Measurements from ENCODE around the gene PCTP. TPM values are rescaled to one million over a fixed set of nuclear protein-coding genes. Genes with fewer than 3 reads are reported as not detected.

Gene PCTP
- total RNA-seq, 6 donors from 2014 or later = 13.6 to 28.3 (median 21.9) TPM

DNA sequence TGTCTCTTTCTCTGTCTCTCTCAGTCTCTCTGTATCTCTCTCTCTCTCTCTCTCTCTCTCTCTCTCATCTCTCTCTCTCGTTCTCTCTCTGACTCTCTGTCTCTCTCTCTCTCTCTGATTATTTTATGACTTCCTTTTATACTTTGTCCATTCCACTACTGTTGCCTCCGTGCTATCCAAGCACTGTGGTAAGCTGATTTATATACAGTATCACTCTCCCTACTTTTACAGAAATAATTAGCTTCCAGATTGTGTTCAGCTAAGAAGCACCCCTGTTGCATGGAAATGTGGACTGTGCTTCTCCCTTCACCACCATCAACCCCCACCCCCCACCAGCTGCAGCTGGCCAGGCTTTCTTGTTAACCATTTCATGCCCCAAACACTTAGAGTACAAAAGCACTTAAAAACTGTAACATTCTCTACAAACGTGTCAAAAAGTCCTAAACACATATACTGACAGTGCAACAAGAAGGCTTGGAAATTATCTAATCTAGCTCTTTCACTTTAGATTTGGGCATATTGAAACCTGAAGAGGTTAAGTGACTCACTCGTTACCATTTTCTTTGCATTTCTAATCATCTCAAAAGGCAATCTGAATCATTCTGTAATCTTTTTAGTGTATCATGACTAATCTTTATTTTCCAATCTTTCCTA lies 16.6 kb upstream of the PCTP start:
- DNase-seq = no peak
- 28 to 43% methylated on average over 4 of the region's 4 CpGs for whole genome bisulfite sequencing, 2 donors

DNA sequence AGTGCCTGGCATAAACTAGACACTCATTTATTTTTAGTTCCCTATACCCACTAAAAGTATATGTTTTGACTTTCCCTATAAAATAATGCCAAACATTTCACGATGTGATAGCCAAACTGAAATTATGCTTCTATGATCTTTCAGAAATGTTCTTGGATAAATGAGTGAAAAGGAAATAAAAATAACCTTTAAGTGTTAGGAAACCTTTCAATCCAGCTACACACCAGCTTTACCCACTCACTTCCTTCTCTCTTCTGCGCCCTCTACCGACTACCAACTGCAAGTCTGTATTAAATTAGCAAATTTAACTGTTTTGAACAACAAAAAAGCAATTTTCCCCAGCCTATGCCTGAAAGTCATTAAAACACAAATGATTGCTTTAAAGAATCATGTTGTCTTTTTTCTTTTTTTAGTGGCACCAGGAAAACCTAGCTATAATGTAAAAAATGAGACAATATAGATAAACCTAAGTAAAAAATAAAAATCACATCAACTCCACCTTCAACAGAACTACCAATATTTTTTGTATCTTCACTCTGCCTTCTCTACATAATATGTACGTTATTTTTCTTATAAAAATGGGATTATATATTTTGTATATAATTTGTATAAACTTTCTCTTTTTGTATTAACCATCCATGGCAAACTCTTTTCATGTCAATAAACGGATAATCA lies 15.0 kb upstream of the PCTP start:
- Histone ChIP-seq H3K27me3 (no peaks in the 10 kb centered on the region), H3K9me3 (no peaks in the 10 kb centered on the region), H3K4me1 (peaks cover 11 to 21% (median 13%) of the 10 kb centered on the region in 4 donors), H3K36me3 (no peaks in the 10 kb centered on the region), H3K27ac (peak overlapping the region in 3 of 4 donors; percentile 22 to 91 (median 50)), H3K4me3 (no peak overlapping the region)
- ATAC-seq (ENCODE audit: low FRiP score in 2 of 2) = no peak
- no peak for DNase-seq
- 36 to 38% methylated on average over 5 of the region's 5 CpGs for WGBS, 2 donors
- no peak for TF ChIP-seq POLR2A (IDR thresholded peaks at IDR 0.05)
- TF ChIP-seq, protein P1, sequence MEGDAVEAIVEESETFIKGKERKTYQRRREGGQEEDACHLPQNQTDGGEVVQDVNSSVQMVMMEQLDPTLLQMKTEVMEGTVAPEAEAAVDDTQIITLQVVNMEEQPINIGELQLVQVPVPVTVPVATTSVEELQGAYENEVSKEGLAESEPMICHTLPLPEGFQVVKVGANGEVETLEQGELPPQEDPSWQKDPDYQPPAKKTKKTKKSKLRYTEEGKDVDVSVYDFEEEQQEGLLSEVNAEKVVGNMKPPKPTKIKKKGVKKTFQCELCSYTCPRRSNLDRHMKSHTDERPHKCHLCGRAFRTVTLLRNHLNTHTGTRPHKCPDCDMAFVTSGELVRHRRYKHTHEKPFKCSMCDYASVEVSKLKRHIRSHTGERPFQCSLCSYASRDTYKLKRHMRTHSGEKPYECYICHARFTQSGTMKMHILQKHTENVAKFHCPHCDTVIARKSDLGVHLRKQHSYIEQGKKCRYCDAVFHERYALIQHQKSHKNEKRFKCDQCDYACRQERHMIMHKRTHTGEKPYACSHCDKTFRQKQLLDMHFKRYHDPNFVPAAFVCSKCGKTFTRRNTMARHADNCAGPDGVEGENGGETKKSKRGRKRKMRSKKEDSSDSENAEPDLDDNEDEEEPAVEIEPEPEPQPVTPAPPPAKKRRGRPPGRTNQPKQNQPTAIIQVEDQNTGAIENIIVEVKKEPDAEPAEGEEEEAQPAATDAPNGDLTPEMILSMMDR (IDR thresholded peaks at IDR 0.05) = peak; percentile 33 to 69 (median 49)

More for the DNA sequence above, 16.6 kb upstream of the PCTP start:
- Histone ChIP-seq H3K4me3 (no peak overlapping the region), H3K9me3 (no peaks in the 10 kb centered on the region), H3K36me3 (no peaks in the 10 kb centered on the region), H3K4me1 (peaks cover 11 to 21% (median 13%) of the 10 kb centered on the region in 4 donors), H3K27me3 (no peaks in the 10 kb centered on the region), H3K27ac (peak overlapping the region in 3 of 4 donors; percentile 82 to 91 (median 88))
- no peak for ATAC-seq (ENCODE audit: low FRiP score in 2 of 2)
- no peak for TF ChIP-seq POLR2A (IDR thresholded peaks at IDR 0.05)
- TF ChIP-seq, protein P1 (IDR thresholded peaks at IDR 0.05) = no peak
- no peak for TF ChIP-seq POLR2AphosphoS5 (IDR thresholded peaks at IDR 0.05)
- no peak for TF ChIP-seq EP300 (IDR thresholded peaks at IDR 0.05)

DNA sequence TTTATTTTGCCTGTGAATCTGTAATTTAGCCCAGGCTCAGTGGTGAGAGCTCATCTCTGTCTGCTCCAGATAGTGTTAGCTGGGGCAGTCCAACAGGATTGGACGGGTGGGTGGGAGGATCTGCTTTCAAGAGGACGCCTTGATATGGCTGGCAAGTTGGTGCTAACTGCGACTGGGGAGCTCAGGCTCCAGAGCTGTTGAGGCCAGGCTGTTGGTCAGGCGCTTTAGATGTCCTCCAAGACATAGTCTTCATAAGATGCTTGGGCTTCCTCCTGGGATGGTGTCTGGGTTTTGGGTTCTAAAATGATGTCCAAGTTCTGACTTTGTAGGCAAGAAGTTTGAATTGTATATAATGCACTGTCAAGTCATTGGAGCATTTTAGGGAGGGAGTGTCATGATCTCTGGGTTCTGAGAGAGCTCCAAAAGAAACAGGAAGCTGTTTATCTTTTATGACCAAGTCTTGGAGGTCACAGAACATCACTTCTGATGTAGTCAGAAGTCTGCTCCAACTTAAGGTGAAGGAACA lies 12.8 kb upstream of the PCTP start:
- no peak for DNase-seq
- 77 to 88% methylated on average over 3 to 4 of the region's 4 CpGs for WGBS, 2 donors
- Histone ChIP-seq H3K4me3 (no peak overlapping the region), H3K27me3 (no peaks in the 10 kb centered on the region), H3K36me3 (no peaks in the 10 kb centered on the region), H3K4me1 (peaks cover 7 to 17% (median 8%) of the 10 kb centered on the region in 4 donors), H3K27ac (no peak overlapping the region), H3K9me3 (no peaks in the 10 kb centered on the region)
- ATAC-seq (ENCODE audit: low FRiP score in 2 of 2) = no peak
- TF ChIP-seq, protein P1 (IDR thresholded peaks at IDR 0.05) = no peak
- TF ChIP-seq POLR2A (IDR thresholded peaks at IDR 0.05) (no peak), EP300 (IDR thresholded peaks at IDR 0.05) (no peak), POLR2AphosphoS5 (IDR thresholded peaks at IDR 0.05) (no peak)

DNA sequence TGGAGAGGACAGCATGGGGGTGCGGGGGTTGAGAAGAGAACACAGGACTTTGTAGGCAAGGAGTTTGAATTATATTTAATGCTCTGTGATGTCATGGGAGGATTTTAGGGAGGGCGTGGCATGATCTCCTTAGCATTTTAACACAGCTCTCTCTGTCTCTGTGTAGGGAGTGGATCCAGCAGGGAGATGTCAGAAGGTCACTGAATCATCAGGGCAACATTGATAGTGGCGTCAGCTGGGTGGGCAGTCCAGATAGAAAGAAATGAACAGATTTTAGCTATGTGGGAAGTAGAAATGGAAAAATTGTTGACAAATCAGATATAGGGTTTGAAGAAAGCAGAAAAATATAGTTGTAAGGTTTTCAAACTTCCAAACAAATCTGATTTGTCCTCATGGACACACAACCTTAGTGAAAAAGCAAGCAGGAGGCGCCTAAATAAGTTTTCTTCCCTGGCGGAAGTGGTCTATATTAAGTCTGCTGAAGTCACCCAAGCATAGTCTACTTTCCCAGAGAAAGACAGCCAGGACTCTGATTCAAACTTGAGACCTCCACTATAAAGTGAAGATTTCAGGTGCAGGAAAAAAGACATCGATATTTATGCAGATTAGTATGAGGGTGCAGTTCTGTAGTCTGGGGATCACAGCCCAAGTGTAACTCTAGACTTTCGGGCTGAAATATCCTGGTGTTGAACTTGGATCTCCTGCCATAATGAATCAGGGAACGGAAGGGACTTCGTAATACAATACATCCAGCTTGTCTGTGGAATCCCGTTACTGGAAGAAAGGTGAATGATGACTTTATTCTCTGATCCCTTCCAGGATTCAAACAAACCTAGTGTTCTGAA lies 10.1 kb upstream of the PCTP start:
- Histone ChIP-seq H3K9me3 (no peaks in the 10 kb centered on the region), H3K4me3 (no peak overlapping the region), H3K27me3 (no peaks in the 10 kb centered on the region), H3K4me1 (peaks cover 0 to 2% (median 0%) of the 10 kb centered on the region in 4 donors), H3K27ac (no peak overlapping the region), H3K36me3 (no peaks in the 10 kb centered on the region)
- ATAC-seq (ENCODE audit: low FRiP score in 2 of 2) (no peak), DNase-seq (no peak)
- TF ChIP-seq, protein P1 (IDR thresholded peaks at IDR 0.05) = no peak
- TF ChIP-seq POLR2AphosphoS5 (IDR thresholded peaks at IDR 0.05) = no peak
- no peak for TF ChIP-seq POLR2A (IDR thresholded peaks at IDR 0.05)
- TF ChIP-seq EP300 (IDR thresholded peaks at IDR 0.05) = no peak
- WGBS, 2 donors = 86 to 92% methylated on average over 10 of the region's 10 CpGs

Measured in upper lobe of left lung (tissue), 6 donors.